DND-41 (cell line): ENCODE data around the gene OTOP1.

Experiments
- CTCF ChIP-seq: IDR thresholded peaks from 2 replicates; pipeline ENCODE4 v1.5.1; 2012; ENCODE audit warnings: borderline replicate concordance, low read length, moderate library complexity, mild to moderate bottlenecking; ENCODE audit not compliant: poor library complexity, severe bottlenecking; ENCODE audit errors: extremely low read depth
- EZH2 ChIP-seq: IDR thresholded peaks from 3 replicates; pipeline ENCODE4 v1.6.1; 2012; ENCODE audit warnings: borderline replicate concordance, low read depth, mild to moderate bottlenecking, moderate library complexity, low read length, inconsistent platforms; ENCODE audit not compliant: severe bottlenecking

GRCh38 chr4:4170596-4171150 is 56.1 kb downstream of the OTOP1 start:
- TF ChIP-seq CTCF = no peak
- no peak for TF ChIP-seq EZH2
